ENCODE measurements around the gene CTNNBL1. TPM values are rescaled to one million over a fixed set of nuclear protein-coding genes. Genes with fewer than 3 reads are reported as not detected.
"Not testable (repeated sequence)": the region's sequence is repeated elsewhere in the genome, so short reads cannot be mapped to it uniquely, and the experiment has no call there.

CTNNBL1 gene
- total RNA-seq, 4 donors from 2014 or later: 11.5 to 57.2 (median 35.2) TPM

GRCh38 chr20:37853823-37854375 is 160.1 kb downstream of the CTNNBL1 start:
- intact Hi-C loops (cut with DNase I; ENCODE audit: low total_unique reads): no loop called here
- Histone ChIP-seq H3K9me3 (no peaks in the 10 kb centered on the region), H3K27ac (no peak overlapping the region), H3K36me3 (no peaks in the 10 kb centered on the region), H3K27me3 (no peaks in the 10 kb centered on the region), H3K4me3 (no peak overlapping the region), H3K4me1 (no peaks in the 10 kb centered on the region)
- no peak for DNase-seq
- TF ChIP-seq, protein P1, sequence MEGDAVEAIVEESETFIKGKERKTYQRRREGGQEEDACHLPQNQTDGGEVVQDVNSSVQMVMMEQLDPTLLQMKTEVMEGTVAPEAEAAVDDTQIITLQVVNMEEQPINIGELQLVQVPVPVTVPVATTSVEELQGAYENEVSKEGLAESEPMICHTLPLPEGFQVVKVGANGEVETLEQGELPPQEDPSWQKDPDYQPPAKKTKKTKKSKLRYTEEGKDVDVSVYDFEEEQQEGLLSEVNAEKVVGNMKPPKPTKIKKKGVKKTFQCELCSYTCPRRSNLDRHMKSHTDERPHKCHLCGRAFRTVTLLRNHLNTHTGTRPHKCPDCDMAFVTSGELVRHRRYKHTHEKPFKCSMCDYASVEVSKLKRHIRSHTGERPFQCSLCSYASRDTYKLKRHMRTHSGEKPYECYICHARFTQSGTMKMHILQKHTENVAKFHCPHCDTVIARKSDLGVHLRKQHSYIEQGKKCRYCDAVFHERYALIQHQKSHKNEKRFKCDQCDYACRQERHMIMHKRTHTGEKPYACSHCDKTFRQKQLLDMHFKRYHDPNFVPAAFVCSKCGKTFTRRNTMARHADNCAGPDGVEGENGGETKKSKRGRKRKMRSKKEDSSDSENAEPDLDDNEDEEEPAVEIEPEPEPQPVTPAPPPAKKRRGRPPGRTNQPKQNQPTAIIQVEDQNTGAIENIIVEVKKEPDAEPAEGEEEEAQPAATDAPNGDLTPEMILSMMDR (IDR thresholded peaks at IDR 0.05): no peak
- no peak for TF ChIP-seq POLR2A (IDR thresholded peaks at IDR 0.05)

GRCh38 chr20:37856034-37856433 is 162.2 kb downstream of the CTNNBL1 start:
- DNase-seq; H3K4me3 ChIP-seq; H3K4me1 ChIP-seq; intact Hi-C loops (cut with DNase I; ENCODE audit: low total_unique reads); H3K36me3 ChIP-seq; H3K27ac ChIP-seq; H3K9me3 ChIP-seq; H3K27me3 ChIP-seq: not testable (repeated sequence)

- Histone ChIP-seq H3K36me3 (no peaks in the 10 kb centered on the region), H3K4me3 (no peak overlapping the region)
These were observed 163.3 kb downstream of the CTNNBL1 start for GRCh38 chr20:37856932-37857660.

GRCh38 chr20:37859406-37860171 is 165.8 kb downstream of the CTNNBL1 start:
- Histone ChIP-seq H3K36me3 (no peaks in the 10 kb centered on the region), H3K27me3 (no peaks in the 10 kb centered on the region), H3K9me3 (no peaks in the 10 kb centered on the region), H3K4me3 (no peak overlapping the region), H3K27ac (no peak overlapping the region), H3K4me1 (no peaks in the 10 kb centered on the region)
- TF ChIP-seq, protein P1 (IDR thresholded peaks at IDR 0.05): no peak
- TF ChIP-seq POLR2A (IDR thresholded peaks at IDR 0.05): no peak
- DNase-seq: no peak
- intact Hi-C loops (cut with DNase I; ENCODE audit: low total_unique reads): no loop called here

More at GRCh38 chr20:37856932-37857660, 163.3 kb downstream of the CTNNBL1 start:
- no peak for DNase-seq
- Histone ChIP-seq H3K4me1 (no peaks in the 10 kb centered on the region), H3K9me3 (no peaks in the 10 kb centered on the region), H3K27ac (no peak overlapping the region), H3K27me3 (no peaks in the 10 kb centered on the region)
- intact Hi-C loops (cut with DNase I; ENCODE audit: low total_unique reads): no loop called here
- TF ChIP-seq POLR2A (IDR thresholded peaks at IDR 0.05): no peak
- TF ChIP-seq, protein P1 (IDR thresholded peaks at IDR 0.05): no peak

DNA sequence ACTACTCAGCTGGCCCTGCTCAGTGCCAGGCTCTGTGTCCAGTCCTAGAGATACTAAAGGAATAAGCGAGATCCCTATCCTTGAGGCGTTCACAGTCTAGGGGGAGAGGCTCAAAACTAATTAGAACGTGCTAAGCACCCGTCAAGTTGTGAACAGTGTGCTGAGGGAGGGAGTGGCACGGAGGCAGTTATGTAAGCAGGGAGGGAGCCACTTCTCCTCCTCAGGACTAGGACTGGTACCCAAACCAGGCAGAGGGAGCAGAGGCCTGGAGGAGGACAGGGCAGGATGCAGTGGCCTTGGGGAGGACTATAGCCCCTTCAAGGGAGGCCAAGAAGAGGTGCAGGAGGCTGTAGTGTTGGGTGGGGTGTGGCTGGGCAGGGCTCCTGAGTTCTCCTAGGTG is 169.5 kb downstream of the CTNNBL1 start:
- no peak for DNase-seq
- Histone ChIP-seq H3K9me3 (no peaks in the 10 kb centered on the region), H3K36me3 (no peaks in the 10 kb centered on the region), H3K27me3 (no peaks in the 10 kb centered on the region), H3K4me1 (no peaks in the 10 kb centered on the region), H3K27ac (no peak overlapping the region), H3K4me3 (no peak overlapping the region)
- intact Hi-C loops (cut with DNase I; ENCODE audit: low total_unique reads): no loop called here
- TF ChIP-seq, protein P1 (IDR thresholded peaks at IDR 0.05): no peak
- no peak for TF ChIP-seq POLR2A (IDR thresholded peaks at IDR 0.05)

Data from uterus (tissue), 4 donors.